ENCODE data around the gene FBXW7.

FBXW7 gene

DNA sequence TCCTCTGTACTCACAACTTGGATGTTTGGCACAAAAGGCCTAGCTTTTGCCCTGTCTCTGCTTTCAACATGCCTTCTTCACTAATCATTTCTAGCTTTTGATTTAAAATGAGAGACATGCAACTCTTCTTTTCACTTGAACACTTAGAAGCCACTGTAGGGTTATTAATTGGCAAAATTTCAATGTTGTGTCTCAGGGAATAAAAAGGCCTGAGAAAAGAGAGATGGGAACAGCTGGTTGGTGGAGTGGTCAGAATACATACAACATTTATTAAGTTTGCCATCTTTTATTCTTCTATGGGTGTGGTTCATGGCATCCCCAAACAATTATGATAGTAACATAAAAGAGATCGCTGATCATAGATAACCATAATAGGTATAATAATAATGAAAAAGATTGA is 114.3 kb downstream of the FBXW7 start:
- DNase-seq = no peak

DNA sequence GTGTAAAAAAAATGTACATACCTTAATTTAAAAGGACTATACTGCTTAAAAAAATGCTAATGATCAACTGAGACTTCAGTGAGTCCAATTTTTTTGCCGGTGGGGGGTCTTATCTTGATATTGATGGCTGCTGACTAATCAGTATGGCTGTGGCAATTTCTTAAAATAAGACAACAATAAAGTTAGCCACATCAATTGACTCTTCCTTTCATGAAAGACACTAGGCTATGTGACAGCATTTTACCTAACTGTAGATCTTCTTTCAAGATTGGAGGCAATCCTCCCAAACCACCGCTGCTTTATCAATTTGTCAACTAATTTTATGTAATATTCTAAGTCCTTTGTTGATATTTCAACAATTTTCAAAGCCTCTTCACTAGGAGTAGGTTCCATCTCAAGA is 116.1 kb downstream of the FBXW7 start:
- DNase-seq = no peak

DNA sequence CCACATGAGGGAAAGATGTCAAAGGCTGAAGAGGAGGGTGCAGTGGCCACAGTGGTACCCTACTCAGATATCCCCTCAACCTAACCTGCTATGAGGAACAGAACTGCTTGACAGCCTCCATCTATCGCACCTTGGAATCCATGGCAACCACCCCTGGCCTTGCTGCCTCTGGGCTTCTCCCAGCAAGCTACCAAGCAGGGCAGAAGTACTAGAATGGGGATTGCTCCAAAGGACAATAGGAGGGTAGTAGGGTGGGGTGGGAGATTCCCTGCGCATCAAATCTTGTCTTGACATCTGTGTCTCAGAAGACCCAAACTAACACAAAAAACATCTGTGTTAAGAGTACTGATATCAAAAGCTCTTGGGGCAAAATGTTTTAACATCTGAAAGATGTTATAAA is 118.2 kb downstream of the FBXW7 start:
- DNase-seq = no peak

DNA sequence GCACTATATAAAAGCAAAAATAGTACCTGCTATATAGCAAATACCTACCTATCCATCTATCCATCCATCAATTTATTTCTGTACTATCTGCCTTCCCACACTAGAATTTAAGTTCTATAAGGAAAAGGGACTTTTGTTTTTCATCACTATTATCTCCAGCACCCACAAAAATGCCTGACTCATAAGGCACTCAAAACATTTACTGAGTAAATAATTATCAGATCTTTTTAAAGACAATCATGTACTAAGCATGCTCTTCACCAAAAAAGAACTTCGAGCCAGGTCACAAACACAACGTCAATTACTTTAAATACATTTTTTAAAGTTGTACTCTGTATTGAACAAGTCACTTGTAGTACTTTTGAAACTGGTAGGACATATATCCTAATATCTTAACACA is 119.9 kb downstream of the FBXW7 start:
- DNase-seq = no peak

DNA sequence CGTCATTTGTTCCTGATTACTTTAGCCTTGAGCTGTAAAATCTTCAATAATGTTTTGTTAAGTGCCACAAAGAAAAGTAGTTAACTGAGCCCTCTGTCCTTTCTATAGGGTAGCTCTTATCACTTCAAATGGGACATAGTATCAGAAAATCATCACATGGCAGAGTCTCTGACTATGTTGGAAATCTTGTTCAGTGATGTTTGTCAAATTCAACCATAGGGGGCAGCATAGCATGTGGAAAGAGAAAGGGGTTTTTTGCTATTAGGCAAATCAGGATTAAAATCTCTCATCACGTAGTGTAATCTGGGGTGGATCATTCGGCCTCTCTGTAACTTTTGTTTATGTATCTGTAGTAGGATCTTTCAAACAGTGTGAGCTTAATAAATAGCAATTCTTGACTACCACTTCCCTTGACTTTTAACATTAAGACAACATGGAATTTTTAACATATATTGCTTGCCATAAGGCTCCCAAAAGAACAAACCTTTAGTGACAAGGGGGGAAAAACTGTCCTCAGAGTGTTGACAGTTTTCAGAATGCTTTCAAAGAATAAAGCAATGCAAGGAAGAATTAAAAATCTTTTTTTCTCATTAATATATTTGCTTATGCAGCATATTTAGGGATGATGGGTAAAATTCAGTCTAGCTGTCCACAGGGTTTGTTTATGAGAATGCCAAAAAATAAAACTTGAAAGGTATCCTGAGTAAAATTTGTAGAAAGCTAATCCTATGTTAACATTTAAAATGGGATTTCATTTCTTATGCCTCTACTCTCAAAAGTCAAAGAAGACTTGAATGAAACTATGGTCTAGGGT is 127.2 kb downstream of the FBXW7 start:
- no peak for DNase-seq

DNA sequence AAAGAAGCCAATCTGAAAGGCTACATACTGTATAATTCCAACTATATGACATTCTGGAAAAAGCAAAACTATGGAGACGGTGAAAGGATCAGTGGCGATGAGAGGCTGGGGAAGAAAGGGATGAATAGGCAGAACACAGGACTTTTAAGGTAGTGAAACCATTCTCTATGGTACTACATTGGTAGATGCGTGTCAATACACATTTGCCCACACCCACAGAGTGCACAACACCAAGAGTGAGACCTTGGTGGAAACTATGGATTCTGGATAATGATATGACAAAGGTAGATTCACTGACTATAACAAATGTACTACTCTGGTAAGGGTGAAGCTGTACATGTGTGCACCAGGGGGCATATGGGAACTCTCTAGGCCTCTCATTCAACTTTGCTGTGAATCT is 134.5 kb downstream of the FBXW7 start:
- DNase-seq = no peak

DNA sequence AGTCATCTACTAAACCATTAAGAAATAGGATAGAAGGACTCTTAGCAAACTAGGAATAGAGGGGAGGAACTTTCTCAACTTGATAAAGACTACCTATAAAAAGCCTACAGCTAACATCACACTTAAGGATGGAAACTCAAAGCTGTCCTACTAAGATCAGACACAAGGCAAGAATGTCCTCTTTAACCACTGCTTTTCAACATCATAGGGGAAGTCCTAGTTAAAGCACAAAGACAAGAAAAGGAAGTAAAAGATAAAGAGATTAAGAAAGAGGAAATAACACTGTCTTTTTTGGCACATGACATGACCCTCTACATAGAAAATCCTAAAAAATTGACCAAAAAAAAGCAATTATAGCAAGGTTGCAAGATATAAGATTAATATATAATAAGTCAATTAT is 136.6 kb downstream of the FBXW7 start:
- DNase-seq = no peak

DNA sequence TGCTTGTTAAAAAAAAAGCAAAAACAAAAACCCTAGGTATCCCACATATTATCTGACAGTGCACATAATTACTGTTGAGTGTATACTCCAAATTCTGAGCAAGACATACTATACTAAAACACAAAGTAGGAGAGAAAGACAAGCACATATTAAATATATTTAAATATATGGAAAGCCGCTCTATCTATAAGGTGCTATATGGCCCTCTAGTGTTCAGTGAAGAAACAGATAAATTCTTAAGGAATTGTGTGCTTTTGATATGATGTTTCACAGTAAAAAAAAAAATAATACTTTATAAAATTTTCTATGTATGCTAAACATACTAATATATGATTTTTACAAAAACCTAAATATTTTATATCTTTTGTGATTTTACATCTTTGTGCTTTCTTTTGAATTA is 137.8 kb downstream of the FBXW7 start:
- no peak for DNase-seq

DNA sequence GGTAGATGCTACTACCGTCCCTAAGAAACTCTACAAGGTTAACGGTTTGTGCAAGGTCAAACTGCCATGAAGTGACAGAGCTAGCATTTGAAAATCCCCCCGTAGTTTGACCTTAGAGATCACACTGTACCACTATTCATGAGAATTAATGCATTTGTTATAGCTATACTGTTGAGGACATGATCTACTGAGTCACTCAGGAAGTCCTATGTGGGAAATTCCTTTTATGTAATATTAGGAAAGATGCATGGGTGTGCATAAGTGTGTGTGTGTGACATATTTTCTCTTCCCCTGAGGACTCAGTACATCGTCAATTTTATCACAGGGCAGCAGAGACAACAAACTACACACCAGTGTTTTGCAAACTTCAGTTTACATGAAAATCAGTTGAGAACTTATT is 141.1 kb downstream of the FBXW7 start:
- no peak for DNase-seq

DNA sequence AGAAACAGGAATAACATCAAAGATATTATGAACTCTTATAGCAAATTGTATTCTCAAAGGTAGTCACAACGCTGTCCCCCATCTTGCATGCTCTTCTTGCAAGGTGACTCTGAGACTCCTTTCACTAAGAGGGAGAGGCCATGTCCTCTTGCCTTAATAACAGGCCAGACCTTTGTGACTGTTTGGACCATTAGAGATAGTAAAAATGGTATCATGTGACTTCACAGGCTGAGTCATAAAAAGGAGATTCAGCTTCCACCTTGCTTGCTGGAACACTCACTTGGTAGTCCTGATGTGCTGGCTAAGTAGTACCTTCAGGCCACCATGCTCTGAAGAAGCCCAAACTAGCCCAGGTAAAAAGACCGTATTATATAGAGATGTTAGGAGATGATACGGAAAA is 143.8 kb downstream of the FBXW7 start:
- DNase-seq = no peak

DNA sequence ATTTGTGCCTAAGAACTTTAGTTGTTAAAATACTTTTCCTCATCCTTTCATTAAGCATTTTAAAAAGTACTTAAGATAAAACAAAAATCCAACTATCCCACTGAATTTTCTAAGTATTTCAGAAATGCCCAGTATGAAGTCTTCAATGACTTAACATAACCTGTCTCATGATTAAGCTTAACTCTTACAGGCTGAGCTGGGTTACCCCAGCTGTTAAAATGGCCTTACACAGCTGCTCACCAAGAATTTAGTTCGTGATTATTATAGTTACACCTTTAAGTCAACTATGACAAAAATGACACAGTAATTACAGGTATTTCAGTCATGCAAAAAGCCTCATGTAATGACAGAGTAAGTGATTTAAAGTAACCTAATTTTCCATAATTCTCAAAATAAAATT is 145.7 kb downstream of the FBXW7 start:
- no peak for DNase-seq

DNA sequence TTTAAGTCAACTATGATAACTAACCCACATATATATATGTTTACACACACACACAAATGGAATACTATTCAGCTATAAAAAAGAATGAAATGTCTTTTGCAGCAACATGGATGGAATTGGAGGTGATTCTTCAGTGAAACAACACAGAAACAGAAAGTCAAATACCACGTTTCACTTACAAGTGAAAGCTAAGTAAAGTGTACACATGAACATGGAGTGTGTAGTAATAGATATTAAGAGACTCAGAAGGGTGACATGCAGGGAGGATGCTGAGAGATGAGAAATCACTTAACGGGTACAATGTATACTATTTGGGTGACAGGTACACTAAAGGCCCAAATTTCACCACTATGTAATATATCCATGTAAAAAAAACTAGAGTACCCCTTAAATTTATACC is 146.5 kb downstream of the FBXW7 start:
- no peak for DNase-seq

DNA sequence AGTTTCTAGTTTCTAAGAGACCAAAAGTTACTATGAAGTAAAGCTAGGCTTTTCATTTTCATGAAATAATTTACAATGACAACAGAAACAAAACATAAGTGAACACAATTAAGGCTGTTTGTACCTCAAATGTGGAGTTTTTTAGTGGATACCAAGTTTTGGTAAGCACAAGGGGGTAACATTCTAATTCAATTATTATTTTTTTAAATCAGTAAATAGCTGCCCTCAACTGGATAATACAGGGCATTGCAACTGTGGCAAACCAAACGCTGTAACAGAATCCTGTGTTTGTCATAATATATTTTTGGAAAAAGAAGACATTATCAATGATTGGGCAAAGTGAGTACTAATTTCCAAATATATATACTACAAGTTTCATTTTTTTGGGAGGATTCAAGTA is 150.3 kb downstream of the FBXW7 start:
- no peak for DNase-seq

DNA sequence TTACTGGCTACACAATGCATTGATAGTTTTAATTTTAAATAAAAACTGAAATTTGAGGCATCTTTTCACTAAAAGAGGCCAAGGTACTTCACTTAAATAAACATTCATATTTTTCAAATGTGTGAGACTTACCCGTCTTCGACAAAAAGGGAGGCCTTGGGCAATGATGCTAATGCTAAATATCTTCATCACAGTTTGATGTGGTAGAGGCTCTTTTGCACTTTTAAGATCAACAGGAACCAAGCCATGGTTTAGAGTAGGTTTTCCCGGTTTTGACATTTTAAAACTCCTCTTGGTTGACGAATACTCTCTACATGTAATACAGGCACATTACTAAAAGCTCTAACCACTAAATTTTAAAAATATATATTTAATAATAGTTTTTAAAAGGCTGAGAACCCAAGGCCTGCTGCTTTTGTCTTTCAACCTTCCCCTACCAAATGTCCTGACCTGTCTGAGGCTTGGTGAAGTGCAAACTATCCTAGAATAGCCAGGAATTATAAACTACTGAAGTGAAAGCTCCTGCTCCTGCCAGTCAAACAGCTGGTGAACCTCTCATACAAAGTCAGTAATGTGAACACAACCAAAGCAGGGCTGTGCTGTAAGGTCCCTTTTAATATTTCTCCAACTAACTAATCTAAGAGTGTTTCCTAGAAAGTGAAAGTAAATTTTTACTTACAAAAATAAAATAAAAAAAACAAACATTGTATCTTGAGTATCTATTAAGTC is 153.7 kb downstream of the FBXW7 start:
- no peak for DNase-seq

DNA sequence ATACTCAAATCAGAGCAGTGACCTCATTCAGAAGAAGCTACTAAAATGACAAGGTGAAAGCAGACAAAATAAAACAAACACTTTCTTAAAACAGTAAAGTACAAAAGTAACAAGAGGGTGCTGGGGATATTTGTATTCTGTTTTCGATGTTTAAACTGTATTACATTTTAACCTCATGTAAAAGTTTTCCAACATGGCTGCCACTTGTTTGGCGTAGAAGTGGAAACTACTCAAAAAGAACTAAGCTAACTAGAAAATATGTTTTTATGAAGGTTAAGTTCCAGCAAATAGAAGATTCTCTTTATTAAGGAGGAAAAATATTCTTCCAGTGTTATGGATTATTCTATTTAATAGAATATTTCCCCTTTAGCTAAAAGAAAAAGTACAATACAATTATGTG is 155.0 kb downstream of the FBXW7 start:
- no peak for DNase-seq

DNA sequence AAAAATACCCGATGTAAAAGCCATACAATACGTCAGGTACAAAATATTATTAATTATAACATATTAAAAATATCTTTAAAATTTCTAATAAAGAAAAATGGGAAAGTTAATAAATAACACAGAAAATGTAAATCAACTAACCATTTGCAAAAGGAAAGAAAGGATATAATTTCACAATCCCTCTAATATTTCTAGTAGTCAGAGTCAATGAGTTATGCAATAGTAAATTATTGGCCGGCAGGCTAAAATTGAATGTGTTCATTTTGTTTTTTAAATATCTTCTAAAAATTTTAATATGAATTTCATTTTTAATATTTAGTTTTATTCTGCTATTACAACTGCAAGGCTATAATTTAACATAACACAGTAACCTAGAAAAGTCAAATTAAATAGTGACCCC is 155.7 kb downstream of the FBXW7 start:
- no peak for DNase-seq

DNA sequence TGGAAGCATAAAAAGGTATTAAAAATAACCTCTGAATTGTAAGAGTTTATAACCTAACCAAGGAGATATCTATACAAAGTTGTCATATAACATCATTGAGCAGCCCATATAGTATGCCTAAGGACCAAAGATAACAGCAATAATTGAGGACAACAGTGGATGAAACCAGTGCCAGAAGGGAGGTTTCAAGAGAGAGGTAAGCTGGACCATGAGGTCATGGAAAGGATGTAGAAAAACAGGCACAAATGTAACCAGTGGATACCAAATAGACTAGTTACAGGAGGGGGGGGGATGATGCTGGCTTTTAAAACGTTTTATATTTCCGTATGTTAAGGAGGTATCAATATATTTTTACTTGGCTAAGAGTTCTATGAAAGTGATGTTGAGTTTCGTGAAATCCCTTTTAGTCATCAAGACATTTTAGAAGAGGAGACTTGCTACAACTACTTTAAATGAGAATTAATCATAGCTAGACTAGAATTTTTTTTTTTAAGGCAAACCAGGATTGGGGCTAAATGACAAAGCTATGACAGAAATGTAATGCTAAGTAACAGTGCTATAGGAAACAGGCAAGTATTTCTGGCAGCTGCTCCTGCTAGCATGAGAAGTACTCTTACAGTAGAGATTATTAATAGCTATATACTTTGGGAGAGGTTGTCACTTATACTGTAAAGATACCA is 161.1 kb downstream of the FBXW7 start:
- no peak for DNase-seq

DNA sequence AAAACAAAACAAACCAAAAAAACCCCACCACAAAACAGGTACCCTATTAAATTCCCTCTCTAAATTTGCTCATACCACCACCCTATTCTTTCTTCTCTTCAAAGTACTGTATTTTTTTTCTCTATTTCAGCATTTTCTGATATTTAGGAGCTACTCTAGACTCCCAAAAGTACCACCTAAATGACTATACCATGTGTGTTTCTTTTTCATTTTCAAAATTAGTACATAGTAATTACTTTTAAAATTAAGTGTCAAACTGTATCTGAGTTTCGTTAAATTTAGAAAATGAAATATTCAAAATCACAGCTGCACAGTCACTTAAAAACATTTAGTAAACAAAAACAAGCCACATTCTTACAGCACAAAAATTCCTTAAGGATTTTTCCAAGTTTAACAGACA is 161.7 kb downstream of the FBXW7 start:
- no peak for DNase-seq

DNA sequence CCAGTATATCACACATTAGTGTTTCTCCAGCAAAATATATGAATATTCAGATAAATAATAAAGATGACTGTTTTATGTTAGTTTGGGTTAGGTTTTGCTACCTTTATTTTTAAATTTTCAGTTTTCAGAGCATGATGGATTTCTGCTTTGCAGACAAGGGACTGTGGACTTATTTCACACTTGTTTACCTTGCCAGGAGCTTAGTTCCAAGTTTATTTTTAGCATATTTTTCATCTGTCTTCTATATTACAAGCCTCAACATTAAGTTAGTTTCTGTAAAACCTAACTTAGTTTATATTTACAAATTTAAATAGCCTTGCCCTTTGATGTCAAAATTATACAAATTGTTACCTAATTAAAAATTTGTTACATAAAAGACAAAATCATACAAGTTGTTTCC is 163.4 kb downstream of the FBXW7 start:
- no peak for DNase-seq

DNA sequence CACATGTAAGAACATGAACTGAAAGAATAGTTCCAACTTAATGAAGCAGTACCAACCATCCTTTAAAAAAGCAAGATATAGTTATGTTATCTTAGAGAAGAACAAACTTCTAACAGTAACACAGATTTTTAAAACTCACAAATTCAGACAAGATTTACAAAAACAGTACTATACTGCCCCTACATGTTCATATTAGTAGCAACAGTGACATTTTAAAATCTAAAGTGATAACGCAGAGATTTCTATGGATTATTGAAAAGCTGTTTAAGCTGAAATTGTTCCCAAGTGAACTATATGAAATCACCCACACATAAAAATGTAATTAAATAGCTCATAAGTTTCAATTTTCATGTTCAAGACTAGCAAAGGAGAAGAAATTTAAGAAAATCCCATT is 166.0 kb downstream of the FBXW7 start:
- no peak for DNase-seq

DNA sequence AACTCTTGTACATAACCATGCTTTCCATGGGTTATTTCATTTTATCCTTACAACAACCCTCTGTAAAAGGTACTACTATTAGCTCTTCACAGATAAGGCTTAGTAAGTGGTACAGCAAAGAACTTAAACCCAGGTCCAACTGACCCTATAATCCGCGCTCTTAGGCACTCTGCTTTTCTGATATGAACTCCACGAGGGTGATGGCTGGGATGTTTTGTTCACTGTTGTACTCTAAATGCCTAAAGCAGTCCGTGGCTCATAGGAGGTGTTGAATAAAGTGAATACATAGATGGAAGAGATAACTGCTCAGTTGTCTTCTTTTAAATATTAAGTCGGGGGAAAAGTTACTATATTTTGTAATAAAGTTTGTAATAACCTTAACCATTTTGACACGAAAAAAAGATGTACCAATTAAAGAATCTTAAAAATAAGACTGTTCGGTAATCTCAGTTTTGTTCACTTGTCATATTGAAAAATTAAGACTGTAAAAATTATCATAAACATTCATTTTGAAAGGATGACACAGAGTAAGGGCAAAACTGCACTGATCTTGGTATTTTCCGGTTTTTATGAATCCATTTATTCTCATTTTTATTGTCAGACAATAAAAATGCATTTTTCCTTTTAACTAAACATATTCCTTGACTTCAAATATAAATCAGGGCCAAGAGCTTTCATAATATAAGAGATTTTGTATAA is 166.5 kb downstream of the FBXW7 start:
- DNase-seq = no peak

DNA sequence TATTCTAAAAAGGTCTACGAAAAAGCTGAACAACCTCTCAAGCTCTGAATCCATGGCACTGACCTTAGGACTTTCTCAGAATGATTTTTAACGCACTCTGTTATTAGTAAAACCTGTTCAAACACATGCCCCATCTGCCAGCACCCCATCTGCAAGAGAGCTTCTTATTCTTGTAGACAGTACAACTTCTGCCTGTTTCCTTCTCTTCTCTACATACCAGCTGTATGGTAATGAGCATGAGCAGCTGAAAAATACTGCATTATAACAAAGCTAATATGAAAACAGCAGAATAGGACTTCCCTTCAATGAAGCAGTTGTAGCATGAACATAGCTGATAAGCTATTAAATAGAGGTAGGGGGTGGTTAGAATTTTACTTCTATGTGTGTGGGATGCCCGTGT is 167.9 kb downstream of the FBXW7 start:
- no peak for DNase-seq

DNA sequence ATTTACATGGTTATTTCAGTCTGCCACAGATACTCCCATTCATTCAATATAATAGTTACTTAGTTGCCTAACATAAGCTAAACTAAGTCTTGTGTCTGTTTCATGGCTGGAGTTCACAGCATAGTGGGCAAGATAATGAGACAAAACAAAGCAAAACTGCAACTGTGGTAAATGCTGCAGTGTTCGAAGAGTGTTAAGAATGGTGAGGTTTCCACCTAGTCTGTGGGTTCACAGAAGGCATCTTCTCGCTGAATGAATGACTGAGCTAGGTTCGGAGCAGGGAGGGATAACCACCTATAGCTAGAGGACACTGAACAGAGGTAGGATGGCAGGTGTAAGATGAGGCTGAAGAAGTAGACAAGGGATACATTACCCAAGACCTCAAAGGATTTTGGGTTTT is 171.0 kb downstream of the FBXW7 start:
- no peak for DNase-seq

DNA sequence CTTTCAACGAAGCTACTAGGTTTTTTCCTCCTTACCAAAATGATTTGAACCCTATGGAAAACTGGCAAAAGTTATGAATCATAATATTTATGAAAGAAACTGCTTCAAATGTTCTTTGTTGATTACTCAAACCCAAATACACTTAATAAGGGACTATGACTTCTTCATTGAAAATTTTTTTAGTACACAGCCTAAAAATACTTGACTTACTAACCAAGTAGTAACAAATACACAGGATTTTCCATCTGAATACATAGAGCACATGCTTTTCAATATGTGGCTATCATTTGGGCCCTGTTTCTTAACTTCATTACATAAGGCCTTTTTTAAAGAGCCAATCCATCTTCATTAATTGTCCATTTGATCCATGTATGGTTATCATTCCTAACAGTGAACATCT is 171.5 kb downstream of the FBXW7 start:
- no peak for DNase-seq

Measured in stimulated activated CD4-positive, alpha-beta T cell treated with anti-CD3 and anti-CD28 coated beads, Interleukin-4, amount 100 ng/mL, for 1 hour (primary cell).